Panc1 (cell line): Measurements from ENCODE around the gene AGXT2. TPM values are rescaled to one million over a fixed set of nuclear protein-coding genes. Genes with fewer than 3 reads are reported as not detected.

Experiments
- ATAC-seq: fragments of 200-7000 bp; cut with Tn5 transposase; 2 replicates; pipeline ENCODE4 v1.9.1; 2020; ENCODE audit warnings: mild to moderate bottlenecking, moderate library complexity
- BruUV-seq: library from RNA; stranded (reverse); fragments of 400-500 nt; replicated peaks from 2 replicates; lab custom pipeline; 2021; lab: Mats Ljungman, UMichigan
- CTCF ChIA-PET: fragments of 300-600 bp; sonication (Branson Sonifier 250); formaldehyde crosslinking; loops from one replicate; lab custom pipeline; 2022; ENCODE audit warnings: antibody characterized with exemption; lab: Charles Lee
- POLR2A ChIA-PET: fragments of 300-600 bp; sonication (Branson Sonifier 250); formaldehyde crosslinking; loops from one replicate; lab custom pipeline; 2022; ENCODE audit warnings: antibody characterized with exemption; lab: Charles Lee
- DNase-seq: peaks from one replicate; pipeline ENCODE4 v3.0.0-alpha.2; 2010; ENCODE audit warnings: low read depth, low spot score
- H3K27ac ChIP-seq: 2 replicates; pipeline ENCODE4 v1.5.1; 2011; ENCODE audit warnings: mild to moderate bottlenecking, low read length, inconsistent platforms
- H3K27me3 ChIP-seq: fragments of 200-500 bp; sonication (Bioruptor generic); 2 replicates; pipeline ENCODE4 v1.6.0; 2014; ENCODE audit warnings: low read length, inconsistent platforms; ENCODE audit not compliant: control insufficient read depth, insufficient read depth
- H3K36me3 ChIP-seq: fragments of 200-500 bp; sonication (Bioruptor generic); 2 replicates; pipeline ENCODE4 v1.5.1; 2014; ENCODE audit warnings: inconsistent platforms, mild to moderate bottlenecking, low read length, moderate library complexity; ENCODE audit not compliant: control insufficient read depth, insufficient read depth
- H3K4me1 ChIP-seq: 2 replicates; pipeline ENCODE4 v1.5.1; 2011; ENCODE audit warnings: inconsistent platforms, mild to moderate bottlenecking, low read length, moderate library complexity; ENCODE audit not compliant: control insufficient read depth, insufficient read depth
- H3K4me3 ChIP-seq, 2 experiments: 2 replicates each; pipeline ENCODE4 v1.5.1; 2011 to 2012; ENCODE audit warnings: low read depth in 2 of 2, low read length in 2 of 2, mild to moderate bottlenecking in 2 of 2, inconsistent platforms in 1 of 2, moderate library complexity in 1 of 2
- H3K9me3 ChIP-seq: fragments of 200-500 bp; sonication (Bioruptor generic); 2 replicates; pipeline ENCODE4 v1.5.1; 2014; ENCODE audit warnings: low read depth, mild to moderate bottlenecking, inconsistent platforms, low read length, moderate library complexity; ENCODE audit not compliant: control insufficient read depth, insufficient read depth
- POLR2AphosphoS5 ChIP-seq: IDR thresholded peaks from 2 replicates; pipeline ENCODE4 v1.6.1; 2012; ENCODE audit warnings: mild to moderate bottlenecking, low read depth, low read length, moderate library complexity
- SIN3A ChIP-seq: IDR thresholded peaks from 2 replicates; pipeline ENCODE4 v1.6.1; 2012; ENCODE audit warnings: low read depth, mild to moderate bottlenecking, low read length, moderate library complexity, borderline replicate concordance; ENCODE audit not compliant: insufficient read depth
- TCF7L2 ChIP-seq: IDR thresholded peaks from 2 replicates; pipeline ENCODE4 v1.6.1; 2011; ENCODE audit warnings: mild to moderate bottlenecking, low read depth, low read length, inconsistent platforms
- in situ Hi-C: cut with HindIII; loops from 2 replicates; pipeline ENCODE4 v1.10.0; 2016; ENCODE audit warnings: low sequenced_read_pairs, low pct_unique_long_range_greater_than_20kb
- intact Hi-C: fragments of 100-400 bp; cut with micrococcal nuclease; formaldehyde crosslinking; loops from one replicate; pipeline ENCODE4 v1.10.0; 2022; ENCODE audit not compliant: unreplicated experiment
- total RNA-seq: library from RNA; stranded (reverse); gene quantifications from one replicate; pipeline ENCODE4 v1.2.1, GENCODE V29; 2021; ENCODE audit not compliant: unreplicated experiment
- TF ChIP-seq, protein P1 (sequence below), 2 experiments: IDR thresholded peaks; 2 replicates each; pipeline ENCODE4 v1.6.1; 2011 to 2012; ENCODE audit warnings: low read depth in 2 of 2, control low read depth in 1 of 2, low read length in 1 of 2, mild to moderate bottlenecking in 1 of 2, moderate library complexity in 1 of 2; ENCODE audit not compliant: insufficient read depth in 1 of 2
- TF ChIP-seq, protein P2 (sequence below): fragments of 450-650 bp; IDR thresholded peaks from 2 replicates; pipeline ENCODE4 v1.5.1; 2017; ENCODE audit warnings: mild to moderate bottlenecking

AGXT2 gene
- total RNA-seq, 1 experiment from 2014 or later, result not detected

DNA sequence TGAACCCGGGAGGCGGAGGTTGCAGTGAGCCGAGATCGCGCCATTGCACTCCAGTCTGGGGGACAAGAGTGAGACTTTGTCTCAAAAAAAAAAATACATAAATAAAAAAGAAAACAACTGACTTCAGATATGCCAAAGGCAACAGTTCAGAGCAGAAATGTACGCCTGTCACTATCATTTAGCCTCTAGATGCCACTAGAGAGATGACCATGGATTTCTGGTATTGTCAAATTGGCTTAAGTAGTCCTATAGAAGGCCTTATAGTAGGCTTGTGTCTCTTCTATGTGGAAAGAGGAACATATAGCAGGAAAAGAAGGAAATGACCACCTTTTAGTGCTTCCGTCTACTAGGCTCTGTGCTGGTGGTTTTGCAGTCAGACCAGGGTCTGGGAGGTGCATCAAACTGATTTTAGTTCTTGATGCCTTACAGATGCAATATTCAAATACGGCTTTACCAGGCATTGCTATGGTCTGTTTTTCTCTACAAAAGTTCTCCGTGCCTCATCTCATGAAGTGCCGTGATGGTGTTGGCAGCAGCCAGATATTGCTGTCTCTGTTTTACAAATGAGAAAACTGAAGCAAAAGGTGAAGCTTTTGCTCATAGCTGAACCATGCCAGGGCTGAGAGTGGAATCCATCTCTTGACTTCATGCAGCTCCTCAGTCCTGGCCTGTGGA is 17.2 kb downstream of the AGXT2 start:
- in situ Hi-C loops, result no loop called here
- no TSS peak for BruUV-seq

DNA sequence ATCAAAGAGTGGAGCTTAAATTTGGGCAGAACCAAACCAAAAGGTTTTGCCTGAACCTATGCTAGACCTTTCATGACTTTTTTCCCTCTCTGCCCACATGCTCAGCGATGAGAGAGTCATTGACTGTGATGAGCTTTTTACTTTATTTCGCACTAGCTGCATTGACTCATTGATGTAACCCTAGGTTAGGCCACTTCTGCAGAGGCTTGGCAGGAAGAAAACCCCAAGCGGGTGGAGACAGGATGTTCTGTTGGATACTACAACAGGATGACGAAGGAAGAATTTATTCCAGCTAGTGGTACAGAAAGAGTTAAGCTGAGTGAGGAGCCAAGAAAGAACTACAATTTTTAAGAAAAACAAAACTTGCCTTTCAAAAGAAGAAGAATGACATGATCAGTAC is 18.4 kb downstream of the AGXT2 start:
- DNase-seq, result no peak
- no peaks in the 10 kb centered on the region for H3K36me3 ChIP-seq
- ChIA-PET CTCF (no interaction called here), POLR2A (no interaction called here)
- no TSS peak for BruUV-seq
- H3K27ac ChIP-seq, result no peak overlapping the region
- TF ChIP-seq POLR2AphosphoS5, result no peak
- no peak for TF ChIP-seq TCF7L2
- TF ChIP-seq, protein P1, sequence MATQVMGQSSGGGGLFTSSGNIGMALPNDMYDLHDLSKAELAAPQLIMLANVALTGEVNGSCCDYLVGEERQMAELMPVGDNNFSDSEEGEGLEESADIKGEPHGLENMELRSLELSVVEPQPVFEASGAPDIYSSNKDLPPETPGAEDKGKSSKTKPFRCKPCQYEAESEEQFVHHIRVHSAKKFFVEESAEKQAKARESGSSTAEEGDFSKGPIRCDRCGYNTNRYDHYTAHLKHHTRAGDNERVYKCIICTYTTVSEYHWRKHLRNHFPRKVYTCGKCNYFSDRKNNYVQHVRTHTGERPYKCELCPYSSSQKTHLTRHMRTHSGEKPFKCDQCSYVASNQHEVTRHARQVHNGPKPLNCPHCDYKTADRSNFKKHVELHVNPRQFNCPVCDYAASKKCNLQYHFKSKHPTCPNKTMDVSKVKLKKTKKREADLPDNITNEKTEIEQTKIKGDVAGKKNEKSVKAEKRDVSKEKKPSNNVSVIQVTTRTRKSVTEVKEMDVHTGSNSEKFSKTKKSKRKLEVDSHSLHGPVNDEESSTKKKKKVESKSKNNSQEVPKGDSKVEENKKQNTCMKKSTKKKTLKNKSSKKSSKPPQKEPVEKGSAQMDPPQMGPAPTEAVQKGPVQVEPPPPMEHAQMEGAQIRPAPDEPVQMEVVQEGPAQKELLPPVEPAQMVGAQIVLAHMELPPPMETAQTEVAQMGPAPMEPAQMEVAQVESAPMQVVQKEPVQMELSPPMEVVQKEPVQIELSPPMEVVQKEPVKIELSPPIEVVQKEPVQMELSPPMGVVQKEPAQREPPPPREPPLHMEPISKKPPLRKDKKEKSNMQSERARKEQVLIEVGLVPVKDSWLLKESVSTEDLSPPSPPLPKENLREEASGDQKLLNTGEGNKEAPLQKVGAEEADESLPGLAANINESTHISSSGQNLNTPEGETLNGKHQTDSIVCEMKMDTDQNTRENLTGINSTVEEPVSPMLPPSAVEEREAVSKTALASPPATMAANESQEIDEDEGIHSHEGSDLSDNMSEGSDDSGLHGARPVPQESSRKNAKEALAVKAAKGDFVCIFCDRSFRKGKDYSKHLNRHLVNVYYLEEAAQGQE (IDR thresholded peaks at IDR 0.05; ENCODE audit: insufficient read depth in 1 of 2, low read depth in 2 of 2, low read length in 1 of 2), result no peak
- TF ChIP-seq SIN3A, result no peak
- TF ChIP-seq, protein P2, sequence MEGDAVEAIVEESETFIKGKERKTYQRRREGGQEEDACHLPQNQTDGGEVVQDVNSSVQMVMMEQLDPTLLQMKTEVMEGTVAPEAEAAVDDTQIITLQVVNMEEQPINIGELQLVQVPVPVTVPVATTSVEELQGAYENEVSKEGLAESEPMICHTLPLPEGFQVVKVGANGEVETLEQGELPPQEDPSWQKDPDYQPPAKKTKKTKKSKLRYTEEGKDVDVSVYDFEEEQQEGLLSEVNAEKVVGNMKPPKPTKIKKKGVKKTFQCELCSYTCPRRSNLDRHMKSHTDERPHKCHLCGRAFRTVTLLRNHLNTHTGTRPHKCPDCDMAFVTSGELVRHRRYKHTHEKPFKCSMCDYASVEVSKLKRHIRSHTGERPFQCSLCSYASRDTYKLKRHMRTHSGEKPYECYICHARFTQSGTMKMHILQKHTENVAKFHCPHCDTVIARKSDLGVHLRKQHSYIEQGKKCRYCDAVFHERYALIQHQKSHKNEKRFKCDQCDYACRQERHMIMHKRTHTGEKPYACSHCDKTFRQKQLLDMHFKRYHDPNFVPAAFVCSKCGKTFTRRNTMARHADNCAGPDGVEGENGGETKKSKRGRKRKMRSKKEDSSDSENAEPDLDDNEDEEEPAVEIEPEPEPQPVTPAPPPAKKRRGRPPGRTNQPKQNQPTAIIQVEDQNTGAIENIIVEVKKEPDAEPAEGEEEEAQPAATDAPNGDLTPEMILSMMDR, result no peak
- in situ Hi-C loops, result no loop called here
- peaks cover 21% of the 10 kb centered on the region for H3K27me3 ChIP-seq
- ATAC-seq, result no peak
- H3K4me1 ChIP-seq, result no peaks in the 10 kb centered on the region
- no peaks in the 10 kb centered on the region for H3K9me3 ChIP-seq
- intact Hi-C loops, result no loop called here
- H3K4me3 ChIP-seq, result no peak overlapping the region

More for the DNA sequence above, 17.2 kb downstream of the AGXT2 start:
- Histone ChIP-seq H3K27me3 (peaks cover 22% of the 10 kb centered on the region), H3K36me3 (no peaks in the 10 kb centered on the region), H3K4me3 (no peak overlapping the region), H3K27ac (no peak overlapping the region), H3K9me3 (no peaks in the 10 kb centered on the region), H3K4me1 (no peaks in the 10 kb centered on the region)
- DNase-seq (no peak), ATAC-seq (no peak)
- intact Hi-C loops, result no loop called here
- ChIA-PET POLR2A (no interaction called here), CTCF (no interaction called here)
- TF ChIP-seq, protein P2, result peak; percentile 16; the same call in 1 of the 2 replicates
- TF ChIP-seq TCF7L2 (no peak), POLR2AphosphoS5 (no peak)
- TF ChIP-seq, protein P1 (IDR thresholded peaks at IDR 0.05; ENCODE audit: insufficient read depth in 1 of 2, low read depth in 2 of 2, low read length in 1 of 2), result no peak
